MM.1S (cell line): ENCODE measurements around the gene CTNNBL1.

Experiments
- DNase-seq: peaks from one replicate; pipeline ENCODE4 v3.0.0-alpha.2; 2015
- H2AFZ ChIP-seq: fragments of 300-600 bp; sonication (generic); 2 replicates; pipeline ENCODE4 v1.6.0; 2016; ENCODE audit warnings: antibody characterized with exemption, low read length
- H3F3A ChIP-seq: fragments of 300-600 bp; sonication (generic); 2 replicates; pipeline ENCODE4 v1.6.1; 2016; ENCODE audit warnings: mild to moderate bottlenecking, antibody characterized with exemption, low read length, moderate library complexity, mixed read lengths; ENCODE audit not compliant: insufficient read depth
- H3K27ac ChIP-seq: fragments of 300-600 bp; sonication (generic); 2 replicates; pipeline ENCODE4 v1.5.1; 2016; ENCODE audit warnings: mild to moderate bottlenecking, low read length
- H3K27me3 ChIP-seq: fragments of 300-600 bp; sonication (generic); replicated peaks from 2 replicates; pipeline ENCODE4 v1.6.0; 2016; ENCODE audit warnings: low read length; ENCODE audit not compliant: insufficient read depth
- H3K36me3 ChIP-seq: fragments of 300-600 bp; sonication (generic); replicated peaks from 2 replicates; pipeline ENCODE4 v1.6.1; 2016; ENCODE audit warnings: mild to moderate bottlenecking, low read length, mixed read lengths; ENCODE audit not compliant: insufficient read depth
- H3K4me1 ChIP-seq: fragments of 300-600 bp; sonication (generic); 2 replicates; pipeline ENCODE4 v1.6.1; 2016; ENCODE audit warnings: low read length, mixed read lengths
- H3K4me2 ChIP-seq: fragments of 300-600 bp; sonication (generic); 2 replicates; pipeline ENCODE4 v1.6.0; 2016; ENCODE audit warnings: low read depth, low read length
- H3K4me3 ChIP-seq: fragments of 300-600 bp; sonication (generic); 2 replicates; pipeline ENCODE4 v1.5.1; 2016; ENCODE audit warnings: low read length, mixed read lengths
- H3K79me2 ChIP-seq: fragments of 300-600 bp; sonication (generic); 2 replicates; pipeline ENCODE4 v1.6.1; 2016; ENCODE audit warnings: mixed run types, low read length, mixed read lengths
- H3K9ac ChIP-seq: fragments of 300-600 bp; sonication (generic); 2 replicates; pipeline ENCODE4 v1.6.1; 2016; ENCODE audit warnings: low read length, mixed read lengths
- H3K9me2 ChIP-seq: fragments of 300-600 bp; sonication (generic); replicated peaks from 2 replicates; pipeline ENCODE4 v1.6.1; 2016; ENCODE audit warnings: mild to moderate bottlenecking, low read length, mixed read lengths; ENCODE audit not compliant: insufficient read depth
- H3K9me3 ChIP-seq: fragments of 300-600 bp; sonication (generic); replicated peaks from 2 replicates; pipeline ENCODE4 v1.6.1; 2016; ENCODE audit warnings: mild to moderate bottlenecking, low read length, mixed read lengths; ENCODE audit not compliant: insufficient read depth
- H4K20me1 ChIP-seq: fragments of 300-600 bp; sonication (generic); 2 replicates; pipeline ENCODE4 v1.6.1; 2016; ENCODE audit warnings: mild to moderate bottlenecking, low read length, moderate library complexity, mixed read lengths; ENCODE audit not compliant: insufficient read depth
- EZH2 ChIP-seq: fragments of 300-600 bp; sonication (generic); optimal IDR thresholded peaks from 2 replicates; pipeline ENCODE3; 2017; ENCODE audit warnings: low read depth, mild to moderate bottlenecking, antibody characterized with exemption, low read length, mixed read lengths
- EZH2phosphoT487 ChIP-seq: fragments of 300-600 bp; sonication (generic); IDR thresholded peaks from 2 replicates; pipeline ENCODE4 v1.6.1; 2018; ENCODE audit warnings: antibody characterized with exemption, low read length
- TF ChIP-seq, protein P1 (sequence below): fragments of 300-600 bp; sonication (generic); IDR thresholded peaks from 2 replicates; pipeline ENCODE4 v1.5.1; 2016; ENCODE audit warnings: antibody characterized with exemption, low read length, mixed read lengths

The CTNNBL1 gene

DNA sequence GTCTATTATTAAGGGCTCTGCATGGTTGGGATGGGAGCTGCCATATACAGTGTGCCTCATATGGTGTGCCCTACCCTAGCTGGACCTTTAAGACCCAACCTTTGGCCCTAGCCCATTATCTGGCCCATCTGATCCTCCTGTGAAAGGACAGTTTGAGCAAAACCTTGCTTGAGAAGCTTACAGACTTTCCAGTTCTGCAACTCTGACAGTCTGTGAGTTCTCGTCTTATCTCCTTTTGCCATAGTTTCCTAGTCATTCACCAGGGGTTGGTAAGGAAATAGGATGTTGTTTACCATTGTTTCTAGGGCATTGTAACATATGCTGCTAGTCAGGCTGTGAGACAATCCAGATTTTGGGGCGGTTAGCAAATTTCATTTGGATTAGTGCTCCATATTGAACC, 17.2 kb downstream of the CTNNBL1 start:
- Histone ChIP-seq H3K79me2 (peaks cover 60% of the 10 kb centered on the region), H4K20me1 (no peaks in the 10 kb centered on the region), H3K4me2 (no peak overlapping the region), H3K27me3 (no peaks in the 10 kb centered on the region), H3K9me3 (no peaks in the 10 kb centered on the region), H3K9me2 (no peaks in the 10 kb centered on the region), H3K27ac (no peak overlapping the region), H2AFZ (no peak overlapping the region), H3F3A (no peaks in the 10 kb centered on the region), H3K4me3 (no peak overlapping the region), H3K9ac (no peak overlapping the region), H3K36me3 (no peaks in the 10 kb centered on the region), H3K4me1 (no peaks in the 10 kb centered on the region)
- DNase-seq, result no peak
- TF ChIP-seq EZH2phosphoT487 (no peak), EZH2 (no peak)
- TF ChIP-seq, protein P1, sequence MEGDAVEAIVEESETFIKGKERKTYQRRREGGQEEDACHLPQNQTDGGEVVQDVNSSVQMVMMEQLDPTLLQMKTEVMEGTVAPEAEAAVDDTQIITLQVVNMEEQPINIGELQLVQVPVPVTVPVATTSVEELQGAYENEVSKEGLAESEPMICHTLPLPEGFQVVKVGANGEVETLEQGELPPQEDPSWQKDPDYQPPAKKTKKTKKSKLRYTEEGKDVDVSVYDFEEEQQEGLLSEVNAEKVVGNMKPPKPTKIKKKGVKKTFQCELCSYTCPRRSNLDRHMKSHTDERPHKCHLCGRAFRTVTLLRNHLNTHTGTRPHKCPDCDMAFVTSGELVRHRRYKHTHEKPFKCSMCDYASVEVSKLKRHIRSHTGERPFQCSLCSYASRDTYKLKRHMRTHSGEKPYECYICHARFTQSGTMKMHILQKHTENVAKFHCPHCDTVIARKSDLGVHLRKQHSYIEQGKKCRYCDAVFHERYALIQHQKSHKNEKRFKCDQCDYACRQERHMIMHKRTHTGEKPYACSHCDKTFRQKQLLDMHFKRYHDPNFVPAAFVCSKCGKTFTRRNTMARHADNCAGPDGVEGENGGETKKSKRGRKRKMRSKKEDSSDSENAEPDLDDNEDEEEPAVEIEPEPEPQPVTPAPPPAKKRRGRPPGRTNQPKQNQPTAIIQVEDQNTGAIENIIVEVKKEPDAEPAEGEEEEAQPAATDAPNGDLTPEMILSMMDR, result no peak

DNA sequence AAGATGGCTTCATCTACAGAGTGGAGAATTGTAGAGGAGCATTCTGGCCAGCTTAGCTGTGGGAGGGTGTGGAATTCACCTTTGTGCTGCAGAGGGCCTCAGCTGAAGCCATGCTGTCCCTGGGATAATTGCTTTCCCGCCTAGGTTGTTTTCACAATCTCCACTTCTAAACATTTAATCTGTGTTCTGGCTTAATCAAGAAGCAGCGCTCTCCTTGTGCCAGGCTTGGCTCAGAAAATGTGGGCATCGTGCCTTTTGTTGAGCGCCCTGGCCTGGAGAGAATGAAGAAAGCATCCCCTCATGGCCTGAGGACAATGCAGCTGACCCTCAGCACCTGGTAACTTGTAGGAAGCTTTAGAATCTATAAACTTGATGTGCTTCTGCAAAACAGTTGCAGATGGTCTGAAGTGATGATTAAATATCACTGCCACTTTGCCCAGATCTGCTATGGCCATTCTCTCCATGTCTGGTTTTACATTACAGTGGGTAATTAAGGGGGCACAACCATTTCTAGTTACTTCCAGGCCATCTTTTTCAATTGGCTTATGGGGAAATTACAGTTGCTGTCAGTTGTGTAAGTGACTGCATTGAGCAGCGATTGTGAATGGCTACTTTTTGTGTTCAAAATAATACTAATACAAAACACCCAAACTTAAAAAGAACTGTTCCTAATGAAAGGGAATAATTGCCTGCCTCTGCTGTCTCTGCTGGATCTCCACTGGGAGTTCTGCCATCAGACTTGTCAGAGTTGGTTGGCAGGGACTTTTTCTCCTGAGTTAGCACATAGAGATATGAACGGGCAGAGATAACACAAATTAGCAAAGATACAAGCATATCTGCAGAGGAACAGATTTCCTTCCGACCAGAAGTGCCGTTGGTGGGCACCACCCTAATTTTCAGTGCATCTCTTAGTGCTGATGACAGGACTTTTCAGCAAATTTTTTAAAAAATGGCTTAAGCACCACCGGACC, 18.4 kb downstream of the CTNNBL1 start:
- H3K4me2 ChIP-seq, result no peak overlapping the region
- H3K27me3 ChIP-seq, result no peaks in the 10 kb centered on the region
- H3F3A ChIP-seq, result no peaks in the 10 kb centered on the region
- no peak for TF ChIP-seq EZH2phosphoT487
- TF ChIP-seq, protein P1, result no peak
- TF ChIP-seq EZH2, result no peak
- H3K27ac ChIP-seq, result no peak overlapping the region
- no peak overlapping the region for H2AFZ ChIP-seq
- H3K79me2 ChIP-seq, result peaks cover 56% of the 10 kb centered on the region
- H3K36me3 ChIP-seq, result no peaks in the 10 kb centered on the region
- no peaks in the 10 kb centered on the region for H3K9me2 ChIP-seq
- no peaks in the 10 kb centered on the region for H3K9me3 ChIP-seq
- no peaks in the 10 kb centered on the region for H3K4me1 ChIP-seq
- H4K20me1 ChIP-seq, result no peaks in the 10 kb centered on the region
- no peak overlapping the region for H3K9ac ChIP-seq
- no peak for DNase-seq
- H3K4me3 ChIP-seq, result no peak overlapping the region

DNA sequence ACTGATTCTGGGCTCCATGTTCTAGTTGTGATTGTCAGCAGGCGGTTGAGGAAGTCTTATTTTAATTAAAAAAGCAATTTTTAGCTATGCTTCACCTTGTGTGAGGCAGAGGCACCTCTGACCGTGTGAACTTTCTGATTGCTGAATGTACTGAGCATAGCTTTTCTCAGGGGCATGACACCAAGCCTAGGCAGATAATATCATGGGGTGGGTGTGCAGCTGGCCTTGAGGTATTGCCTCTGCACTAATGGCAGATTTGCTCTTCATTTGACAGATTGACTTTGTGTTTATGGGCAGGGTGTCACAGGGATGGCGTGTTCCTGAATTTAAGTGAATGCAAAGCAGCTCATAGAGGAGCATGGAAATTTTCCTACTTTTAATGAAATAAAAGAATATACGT, 19.6 kb downstream of the CTNNBL1 start:
- no peaks in the 10 kb centered on the region for H3K4me1 ChIP-seq
- H3K27ac ChIP-seq, result no peak overlapping the region
- H3K36me3 ChIP-seq, result no peaks in the 10 kb centered on the region

More for the DNA sequence above, 19.6 kb downstream of the CTNNBL1 start:
- H4K20me1 ChIP-seq, result no peaks in the 10 kb centered on the region
- H3K27me3 ChIP-seq, result no peaks in the 10 kb centered on the region
- no peak overlapping the region for H3K4me2 ChIP-seq
- H3K9ac ChIP-seq, result no peak overlapping the region
- no peak overlapping the region for H2AFZ ChIP-seq
- TF ChIP-seq, protein P1, result no peak
- TF ChIP-seq EZH2, result no peak
- TF ChIP-seq EZH2phosphoT487, result no peak
- H3K9me2 ChIP-seq, result no peaks in the 10 kb centered on the region
- H3K9me3 ChIP-seq, result no peaks in the 10 kb centered on the region
- peaks cover 51% of the 10 kb centered on the region for H3K79me2 ChIP-seq
- H3F3A ChIP-seq, result no peaks in the 10 kb centered on the region
- DNase-seq, result no peak
- no peak overlapping the region for H3K4me3 ChIP-seq
